Loucy (cell line): Measurements from ENCODE around the gene SPP1.

ENCODE experiments used
- H2AFZ ChIP-seq: fragments of 200-600 bp; sonication (generic); 2 replicates; pipeline ENCODE4 v1.6.0; 2016; ENCODE audit warnings: antibody characterized with exemption, mild to moderate bottlenecking, low read length, moderate library complexity
- H3F3A ChIP-seq: fragments of 200-600 bp; 2 replicates; pipeline ENCODE4 v1.6.0; 2016; ENCODE audit warnings: antibody characterized with exemption, low read depth, mild to moderate bottlenecking
- H3K27me3 ChIP-seq: fragments of 200-600 bp; sonication (generic); 2 replicates; pipeline ENCODE4 v1.6.1; 2014; ENCODE audit warnings: low read length, mild to moderate bottlenecking; ENCODE audit not compliant: insufficient read depth, poor library complexity, severe bottlenecking
- H3K36me3 ChIP-seq: fragments of 200-600 bp; sonication (generic); 2 replicates; pipeline ENCODE4 v1.6.1; 2016; ENCODE audit warnings: low read length; ENCODE audit not compliant: insufficient read depth
- H3K4me1 ChIP-seq: fragments of 200-600 bp; sonication (generic); 2 replicates; pipeline ENCODE4 v1.5.1; 2014; ENCODE audit warnings: low read length, mild to moderate bottlenecking; ENCODE audit not compliant: insufficient read depth, poor library complexity, severe bottlenecking
- H3K4me2 ChIP-seq: fragments of 200-600 bp; sonication (generic); 2 replicates; pipeline ENCODE4 v1.6.0; 2014; ENCODE audit warnings: antibody characterized with exemption, low read length, low read depth, mild to moderate bottlenecking; ENCODE audit not compliant: poor library complexity, severe bottlenecking
- H3K4me3 ChIP-seq: fragments of 200-600 bp; sonication (generic); 2 replicates; pipeline ENCODE4 v1.5.1; 2014; ENCODE audit warnings: low read length, mild to moderate bottlenecking, mixed read lengths; ENCODE audit not compliant: poor library complexity, severe bottlenecking
- H3K79me2 ChIP-seq: fragments of 200-600 bp; sonication (generic); 2 replicates; pipeline ENCODE4 v1.6.1; 2014; ENCODE audit warnings: low read length; ENCODE audit not compliant: insufficient read depth
- H3K9ac ChIP-seq: fragments of 200-600 bp; sonication (generic); 2 replicates; pipeline ENCODE4 v1.6.0; 2014; ENCODE audit warnings: mild to moderate bottlenecking, low read depth, low read length, moderate library complexity; ENCODE audit not compliant: poor library complexity, severe bottlenecking
- H3K9me2 ChIP-seq: fragments of 200-600 bp; sonication (generic); replicated peaks from 2 replicates; pipeline ENCODE4 v1.6.1; 2016; ENCODE audit warnings: low read depth, low read length, mixed read lengths
- H3K9me3 ChIP-seq: fragments of 200-600 bp; sonication (generic); 2 replicates; pipeline ENCODE4 v1.6.1; 2014; ENCODE audit warnings: mild to moderate bottlenecking, antibody characterized with exemption, low read length, low read depth; ENCODE audit not compliant: insufficient read depth
- H4K20me1 ChIP-seq: fragments of 200-600 bp; sonication (generic); 2 replicates; pipeline ENCODE4 v1.6.0; 2014; ENCODE audit warnings: antibody characterized with exemption, low read length, mild to moderate bottlenecking; ENCODE audit not compliant: insufficient read depth, poor library complexity, severe bottlenecking
- CTCF ChIP-seq: fragments of 200-600 bp; sonication (generic); conservative IDR thresholded peaks from 2 replicates; pipeline ENCODE4 v1.5.1; 2014; ENCODE audit warnings: mild to moderate bottlenecking, antibody characterized with exemption, low read length
- EZH2phosphoT487 ChIP-seq: fragments of 200-600 bp; IDR thresholded peaks from 2 replicates; pipeline ENCODE4 v1.6.1; 2018; ENCODE audit warnings: antibody characterized with exemption, mild to moderate bottlenecking, moderate library complexity, borderline replicate concordance

The SPP1 gene

GRCh38 chr4:88027611-88028608 is 52.4 kb downstream of the SPP1 start:
- Histone ChIP-seq H3K4me2 (no peak overlapping the region), H3F3A (no peaks in the 10 kb centered on the region), H3K9me2 (no peaks in the 10 kb centered on the region), H3K9ac (no peak overlapping the region), H3K9me3 (no peaks in the 10 kb centered on the region; the same call in 1 of the 2 replicates), H4K20me1 (no peaks in the 10 kb centered on the region), H3K4me3 (no peak overlapping the region), H2AFZ (no peak overlapping the region), H3K27me3 (no peaks in the 10 kb centered on the region), H3K36me3 (peaks cover 24% of the 10 kb centered on the region; the same call in 1 of the 2 replicates), H3K4me1 (no peaks in the 10 kb centered on the region), H3K79me2 (no peaks in the 10 kb centered on the region)
- no peak for TF ChIP-seq EZH2phosphoT487
- no peak for TF ChIP-seq CTCF

- Histone ChIP-seq H3K9me3 (no peaks in the 10 kb centered on the region; the same call in 1 of the 2 replicates), H3K79me2 (no peaks in the 10 kb centered on the region), H3K4me2 (no peak overlapping the region), H3K9ac (no peak overlapping the region), H3K4me1 (no peaks in the 10 kb centered on the region), H3F3A (no peaks in the 10 kb centered on the region), H3K36me3 (peaks cover 20% of the 10 kb centered on the region; the same call in 1 of the 2 replicates), H4K20me1 (no peaks in the 10 kb centered on the region), H3K27me3 (no peaks in the 10 kb centered on the region), H3K9me2 (no peaks in the 10 kb centered on the region), H3K4me3 (no peak overlapping the region), H2AFZ (no peak overlapping the region)
- TF ChIP-seq CTCF (no peak), EZH2phosphoT487 (no peak)
Measured at GRCh38 chr4:88028946-88029345, 53.4 kb downstream of the SPP1 start.

GRCh38 chr4:88029556-88029955 is 54.0 kb downstream of the SPP1 start:
- H3K79me2 ChIP-seq: no peaks in the 10 kb centered on the region
- no peaks in the 10 kb centered on the region for H3F3A ChIP-seq
- H3K9me2 ChIP-seq: no peaks in the 10 kb centered on the region
- TF ChIP-seq EZH2phosphoT487 (no peak), CTCF (no peak)
- H4K20me1 ChIP-seq: no peaks in the 10 kb centered on the region
- no peaks in the 10 kb centered on the region; the same call in 1 of the 2 replicates for H3K9me3 ChIP-seq
- H3K4me3 ChIP-seq: no peak overlapping the region
- H3K4me1 ChIP-seq: no peaks in the 10 kb centered on the region
- peaks cover 20% of the 10 kb centered on the region; the same call in 1 of the 2 replicates for H3K36me3 ChIP-seq
- H3K9ac ChIP-seq: no peak overlapping the region
- H3K4me2 ChIP-seq: no peak overlapping the region
- H3K27me3 ChIP-seq: no peaks in the 10 kb centered on the region
- H2AFZ ChIP-seq: no peak overlapping the region
